HG03060 (cell line): Measurements from ENCODE around the gene CTSA.
A peak's percentile ranks its signal among the peaks of the same experiment; 100 is the strongest.

Source experiments
- ATAC-seq: cut with Tn5 transposase; IDR thresholded peaks from one replicate; pipeline ENCODE4 v1.9.1; 2021; ENCODE audit warnings: low read depth, moderate number of reproducible peaks; ENCODE audit not compliant: unreplicated experiment

CTSA gene

DNA sequence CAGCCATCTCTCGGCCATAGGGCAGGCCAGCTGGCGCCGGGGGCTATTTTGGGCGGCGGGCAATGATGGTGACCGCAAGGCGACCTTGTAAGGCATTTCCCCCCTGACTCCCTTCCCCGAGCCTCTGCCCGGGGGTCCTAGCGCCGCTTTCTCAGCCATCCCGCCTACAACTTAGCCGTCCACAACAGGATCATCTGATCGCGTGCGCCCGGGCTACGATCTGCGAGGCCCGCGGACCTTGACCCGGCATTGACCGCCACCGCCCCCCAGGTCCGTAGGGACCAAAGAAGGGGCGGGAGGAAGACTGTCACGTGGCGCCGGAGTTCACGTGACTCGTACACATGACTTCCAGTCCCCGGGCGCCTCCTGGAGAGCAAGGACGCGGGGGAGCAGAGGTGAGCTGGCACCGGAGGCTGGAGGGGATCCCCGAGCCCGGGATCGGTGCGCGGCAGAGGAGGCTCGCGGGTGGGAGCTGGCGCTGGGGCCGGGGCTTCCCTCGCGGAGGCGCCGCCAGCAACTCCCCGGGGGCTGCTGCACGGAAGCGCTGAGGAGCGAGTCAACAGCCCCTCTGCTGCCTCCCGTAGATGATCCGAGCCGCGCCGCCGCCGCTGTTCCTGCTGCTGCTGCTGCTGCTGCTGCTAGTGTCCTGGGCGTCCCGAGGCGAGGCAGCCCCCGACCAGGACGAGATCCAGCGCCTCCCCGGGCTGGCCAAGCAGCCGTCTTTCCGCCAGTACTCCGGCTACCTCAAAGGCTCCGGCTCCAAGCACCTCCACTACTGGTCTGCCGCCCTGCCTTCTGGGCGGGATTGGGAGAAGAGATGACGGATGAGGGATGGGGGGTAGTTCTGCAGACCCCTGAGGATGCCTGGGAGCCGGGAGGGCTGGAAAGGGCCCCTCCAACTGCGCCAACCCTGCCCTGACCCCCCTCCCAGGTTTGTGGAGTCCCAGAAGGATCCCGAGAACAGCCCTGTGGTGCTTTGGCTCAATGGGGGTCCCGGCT is at the start of gene CTSA, which contains the start of gene NEURL2:
CTSA (plus strand) TSS at position 351 of the 999 bp plus-strand sequence; CDS start at position 585, 234 bp downstream.
NEURL2 (minus strand) TSS at position 224 of the 999 bp plus-strand sequence; CDS start at position 7, 217 bp downstream.
- peak; percentile 40 for ATAC-seq

DNA sequence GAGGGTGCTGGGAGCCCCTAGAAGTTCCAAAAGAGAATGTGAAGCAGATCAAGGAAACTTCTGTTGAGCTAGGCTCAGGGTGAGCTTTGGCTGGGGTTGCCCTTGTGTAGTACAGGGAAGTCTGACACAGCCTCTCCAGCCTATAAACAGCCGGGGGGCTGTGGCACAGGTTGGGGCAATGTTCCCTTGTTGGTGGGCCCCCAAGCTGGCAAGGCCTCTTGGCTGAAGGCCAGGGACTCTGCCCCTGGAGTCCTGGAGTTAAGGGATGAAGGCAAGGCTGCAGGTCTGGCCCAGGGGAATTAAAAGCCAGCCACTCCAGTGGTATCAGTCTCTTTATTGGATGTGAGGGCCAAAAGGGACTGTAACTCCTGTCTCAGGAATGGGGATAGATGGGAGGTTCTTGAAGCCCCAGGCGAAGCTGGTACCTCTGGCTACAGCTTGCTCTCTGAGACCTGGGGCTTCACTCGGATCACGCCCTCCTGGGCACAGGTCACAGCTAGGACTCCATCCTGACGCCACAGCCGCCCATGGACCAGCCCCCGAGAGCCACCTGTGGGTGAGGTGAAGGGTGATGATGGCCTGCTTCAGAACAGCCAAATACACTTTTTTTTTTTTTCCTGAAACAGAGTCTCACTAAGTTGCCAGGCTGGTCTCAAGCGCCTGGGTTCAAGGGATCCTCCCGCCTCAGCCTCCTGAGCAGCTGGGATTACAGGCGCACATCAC is 49.6 kb upstream of the CTSA start:
- no peak for ATAC-seq

DNA sequence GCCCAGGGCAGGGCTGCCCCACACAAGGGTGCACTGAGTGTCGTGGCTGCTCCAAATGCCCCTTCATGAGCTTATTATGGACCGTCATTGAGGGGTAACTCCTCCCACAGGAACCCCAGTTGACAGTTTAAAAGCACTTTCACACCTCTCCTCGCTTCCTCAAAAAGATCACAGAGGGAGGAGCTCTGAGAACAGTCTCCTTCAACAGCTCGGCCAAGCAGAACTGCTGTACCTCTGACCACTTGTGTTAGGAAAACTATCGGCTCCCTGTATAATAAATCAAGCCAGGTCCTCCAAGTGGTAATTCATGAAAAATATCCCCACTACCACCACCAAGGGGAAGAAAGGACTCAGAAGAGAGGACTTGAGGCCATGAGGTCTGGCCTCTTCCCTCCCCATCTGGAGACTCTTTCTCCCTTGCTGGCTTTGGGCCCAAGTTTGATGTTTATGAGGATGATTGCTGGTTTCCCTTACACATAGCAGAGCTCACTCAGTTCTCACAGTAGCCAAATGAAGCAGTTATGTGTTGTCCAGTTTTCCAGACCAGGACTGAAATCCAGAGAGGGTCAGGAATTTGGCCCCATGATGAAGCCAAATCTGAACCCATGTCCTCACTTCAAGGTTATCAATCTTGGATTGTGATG is 48.8 kb upstream of the CTSA start:
- no peak for ATAC-seq

DNA sequence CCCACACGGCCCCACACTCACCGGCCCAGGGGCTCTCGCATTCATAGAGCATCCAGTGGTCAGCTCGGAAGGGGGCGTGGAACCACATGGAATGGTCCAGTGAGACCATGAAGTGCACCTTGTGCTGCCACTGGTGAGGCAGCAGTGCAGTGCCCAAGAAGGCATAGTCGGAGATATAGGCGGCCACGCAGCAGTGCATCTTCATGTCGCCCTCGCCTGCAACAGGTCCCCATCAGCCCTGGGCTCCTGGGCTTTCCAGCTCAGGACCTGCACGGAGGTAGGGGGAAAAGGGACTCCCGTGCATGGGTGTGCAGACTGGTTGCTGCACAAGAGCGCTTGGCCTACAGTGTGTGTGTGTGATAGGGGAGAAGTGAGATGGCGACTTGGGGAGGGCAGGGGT is 47.6 kb upstream of the CTSA start:
- no peak for ATAC-seq

DNA sequence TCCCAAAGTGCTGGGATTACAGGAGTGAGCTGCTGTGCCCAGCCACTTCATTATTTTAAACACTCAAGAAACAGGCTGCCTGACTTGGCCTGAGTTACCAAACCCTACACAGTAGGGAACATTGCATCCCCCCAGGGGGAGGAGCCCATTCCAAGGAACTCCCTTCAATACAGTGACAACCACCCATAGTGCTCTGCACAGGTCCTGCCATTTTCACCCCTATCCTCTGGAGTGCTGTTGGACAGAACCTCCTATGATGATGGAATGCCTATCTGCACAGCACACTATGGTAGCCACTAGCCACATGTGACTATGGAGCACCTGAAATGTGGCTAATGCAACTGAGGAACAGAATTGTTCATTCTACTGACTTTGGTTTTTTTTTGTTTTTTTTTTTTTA is 45.7 kb upstream of the CTSA start:
- no peak for ATAC-seq

DNA sequence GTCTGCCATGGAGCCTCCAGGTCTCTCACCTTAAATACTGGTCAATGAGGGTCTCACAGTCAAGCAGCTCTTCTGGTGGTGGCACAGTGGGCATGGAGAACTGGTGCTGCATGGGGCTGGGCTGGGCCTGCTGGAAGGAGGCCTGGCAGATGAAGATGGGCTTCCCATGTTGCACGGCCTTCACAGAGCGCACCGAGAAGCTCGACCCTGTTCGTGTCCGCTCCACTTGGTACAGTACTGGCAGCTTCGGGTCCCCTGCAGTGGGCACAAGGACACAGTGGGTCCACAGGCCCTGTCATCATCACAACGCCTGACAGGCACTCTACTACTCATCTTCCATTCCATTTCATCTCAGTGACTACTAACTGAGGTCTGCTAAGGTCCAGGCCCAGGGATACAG is 42.7 kb upstream of the CTSA start:
- no peak for ATAC-seq

DNA sequence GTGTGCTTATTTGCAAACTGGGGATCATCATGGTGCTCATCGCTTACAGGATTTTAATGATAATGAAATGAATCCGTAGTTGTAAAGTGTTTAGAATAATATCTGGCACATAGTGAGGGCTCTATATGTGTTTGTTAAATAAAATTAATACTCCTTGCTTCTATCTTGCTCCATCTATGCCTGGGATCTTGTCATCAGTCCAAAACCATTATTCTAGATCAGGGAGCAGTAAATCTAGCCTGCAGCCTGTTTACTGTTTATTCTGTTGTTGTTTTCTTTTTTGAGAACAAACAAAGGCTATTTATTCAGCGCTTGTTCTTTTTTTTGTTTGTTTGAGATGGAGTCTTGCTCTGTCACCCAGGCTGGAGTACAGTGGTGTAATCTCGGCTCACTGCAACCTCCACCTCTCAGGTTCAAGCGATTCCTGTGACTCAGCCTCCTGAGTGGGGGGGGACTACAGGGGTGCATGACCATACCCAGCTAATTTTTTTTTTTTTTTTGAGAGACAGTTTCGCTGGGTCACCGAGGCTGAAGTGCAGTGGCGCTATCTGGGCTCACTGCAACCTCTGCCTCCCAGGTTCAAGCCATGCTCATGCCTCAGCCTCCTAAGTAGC is 42.1 kb upstream of the CTSA start:
- no peak for ATAC-seq

DNA sequence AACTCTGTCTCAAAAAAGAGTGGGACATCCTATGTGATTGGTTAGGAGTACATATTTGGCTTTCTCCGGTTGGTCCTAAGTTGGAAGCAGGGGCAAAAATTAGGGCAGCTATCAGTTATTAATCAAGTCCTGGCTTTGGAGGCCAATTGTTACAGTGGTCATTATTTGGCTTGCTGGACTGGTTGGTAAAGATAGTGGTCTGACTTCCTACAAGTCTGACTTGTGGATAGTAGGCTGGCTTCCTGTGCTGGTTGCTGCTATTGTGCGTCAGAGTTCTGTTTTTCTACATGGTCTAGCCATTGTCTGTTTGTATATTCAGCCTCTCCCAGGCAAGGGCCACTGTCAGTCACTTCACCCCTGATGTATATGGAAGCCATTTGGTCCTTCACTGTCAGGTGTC is 40.9 kb upstream of the CTSA start:
- no peak for ATAC-seq

DNA sequence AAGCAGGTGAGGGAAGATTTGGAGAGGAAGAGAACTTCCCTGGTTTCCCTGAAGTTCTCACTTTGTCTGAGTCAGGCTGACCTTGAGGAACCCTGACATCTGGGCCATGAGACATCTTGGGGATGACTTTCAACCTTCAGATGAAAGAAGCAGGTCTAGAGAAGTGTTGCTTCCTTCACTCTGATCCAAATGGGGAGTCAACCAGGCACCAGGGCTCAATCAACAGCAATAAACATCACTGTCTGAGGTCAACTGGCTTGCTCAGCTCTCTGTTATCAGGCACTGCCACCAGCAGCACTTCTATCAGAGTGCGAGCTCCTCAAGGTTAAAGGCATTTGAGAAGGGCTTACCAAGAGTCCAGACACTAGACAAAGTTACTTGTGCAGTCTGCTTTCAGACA is 40.2 kb upstream of the CTSA start:
- ATAC-seq: no peak

DNA sequence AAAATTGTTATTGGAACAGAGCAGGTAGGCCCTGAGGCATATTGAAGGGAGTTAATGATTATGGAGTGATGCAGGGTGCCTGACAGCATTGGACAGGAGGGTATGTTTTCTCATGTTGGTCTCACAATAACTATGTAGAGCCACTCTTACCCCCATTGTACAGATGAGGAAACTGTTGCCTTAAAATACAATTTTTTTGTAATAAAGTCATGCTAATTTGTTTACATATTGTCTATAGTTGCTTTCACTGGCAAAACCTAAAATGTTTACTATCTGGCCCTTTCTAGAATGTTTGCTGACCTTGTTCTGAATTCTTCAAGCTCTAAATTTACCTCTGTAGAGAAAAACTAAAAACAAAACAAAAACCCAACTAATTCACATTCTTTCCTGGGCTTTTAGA is 39.6 kb upstream of the CTSA start:
- ATAC-seq: no peak

DNA sequence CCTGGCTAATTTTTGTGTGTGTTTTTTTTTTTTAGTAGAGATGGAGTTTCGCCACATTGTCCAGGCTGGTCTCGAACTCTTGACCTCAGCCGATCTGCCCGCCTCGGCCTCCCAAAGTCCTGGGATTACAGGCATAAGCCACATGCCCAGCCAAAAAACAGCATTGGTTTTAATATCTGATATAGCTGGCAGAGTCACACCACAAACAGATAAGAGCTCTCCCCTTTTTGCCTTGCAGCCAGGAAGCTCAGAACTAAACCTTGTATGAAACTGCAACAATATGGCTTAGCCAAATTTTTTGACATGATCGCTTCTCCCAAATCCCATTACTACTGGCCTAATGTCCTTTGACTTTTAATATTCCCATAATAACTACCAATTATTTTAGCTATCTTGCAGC is 38.8 kb upstream of the CTSA start:
- no peak for ATAC-seq

DNA sequence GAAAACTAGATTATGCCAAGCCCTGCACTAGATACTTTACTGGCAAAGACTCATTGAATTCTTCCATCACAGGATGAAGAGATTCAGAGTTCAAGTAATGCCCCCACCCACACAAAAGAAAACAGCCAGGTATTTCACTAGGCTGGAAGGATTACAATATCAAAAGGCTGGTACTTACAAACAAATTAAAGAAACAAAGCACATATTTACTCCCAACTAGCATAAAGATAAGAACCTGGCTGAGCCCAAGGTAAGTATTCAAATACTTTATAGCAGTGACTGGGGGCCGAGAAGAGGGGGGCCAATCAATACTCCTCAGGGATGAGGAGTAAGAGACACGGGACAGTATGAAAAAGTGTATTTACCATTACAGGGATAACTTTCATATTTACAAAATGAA is 37.7 kb upstream of the CTSA start:
- ATAC-seq: no peak

DNA sequence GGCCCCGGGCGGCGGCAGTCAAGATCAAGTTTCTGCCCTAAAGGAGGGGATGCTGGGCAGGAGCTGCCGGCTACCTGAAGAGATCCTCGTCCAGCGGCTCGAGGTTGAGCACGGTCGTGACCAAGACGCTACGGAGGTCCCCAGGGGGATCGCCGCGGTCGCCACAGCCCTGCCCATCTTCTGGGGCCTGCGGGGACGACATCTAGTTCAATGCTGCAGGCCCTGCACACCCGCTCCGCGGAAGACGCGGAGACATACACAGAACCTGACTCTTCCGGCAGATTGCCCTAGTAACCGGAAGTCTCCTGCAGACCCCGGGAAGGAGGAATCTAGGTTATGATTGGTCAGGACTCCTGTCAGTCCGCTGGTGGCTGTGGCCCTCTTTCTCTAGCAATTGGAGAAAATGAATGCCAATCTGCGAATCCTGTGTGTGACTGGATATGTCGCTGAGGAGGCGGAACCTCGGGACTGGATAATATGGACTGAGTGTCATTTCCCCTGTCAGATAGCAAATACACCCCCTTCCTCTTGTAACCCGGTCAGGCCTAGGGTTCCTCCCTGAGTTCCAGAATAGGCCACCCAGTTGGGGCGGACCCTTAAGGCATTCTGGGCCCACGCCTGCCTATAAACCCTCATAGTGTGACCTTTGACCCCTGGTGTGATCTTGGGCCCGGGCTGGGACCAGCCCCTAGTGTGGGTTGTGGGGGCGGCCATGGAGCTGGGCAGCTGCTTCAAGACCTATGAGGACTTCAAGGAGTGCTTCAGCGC is 33.8 kb upstream of the CTSA start, which contains the start of the genes ACOT8 and ZSWIM3:
ACOT8 (minus strand) TSS at position 279 of the 768 bp plus-strand sequence; CDS start at position 202, 77 bp downstream.
ZSWIM3 (plus strand) TSS at position 501 of the 768 bp plus-strand sequence; CDS start at position 713, 212 bp downstream.
- peak; percentile 88 for ATAC-seq

DNA sequence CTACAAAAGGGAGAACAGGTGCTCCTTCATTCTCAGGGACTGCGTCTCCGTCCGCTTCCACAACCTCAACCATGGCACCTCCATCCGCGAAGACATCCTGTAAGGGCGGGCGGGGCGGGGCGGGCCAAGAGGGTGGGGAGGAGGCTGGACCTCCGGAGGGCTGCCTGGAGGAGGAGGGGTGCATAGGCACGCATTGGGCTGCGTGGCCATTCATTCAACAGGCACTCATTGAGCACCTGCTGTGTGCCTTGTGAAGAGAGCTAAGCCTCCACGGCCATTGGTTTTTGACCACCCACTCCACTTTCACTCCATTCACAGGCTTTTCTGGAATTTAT is 33.3 kb upstream of the CTSA start:
- no peak for ATAC-seq

DNA sequence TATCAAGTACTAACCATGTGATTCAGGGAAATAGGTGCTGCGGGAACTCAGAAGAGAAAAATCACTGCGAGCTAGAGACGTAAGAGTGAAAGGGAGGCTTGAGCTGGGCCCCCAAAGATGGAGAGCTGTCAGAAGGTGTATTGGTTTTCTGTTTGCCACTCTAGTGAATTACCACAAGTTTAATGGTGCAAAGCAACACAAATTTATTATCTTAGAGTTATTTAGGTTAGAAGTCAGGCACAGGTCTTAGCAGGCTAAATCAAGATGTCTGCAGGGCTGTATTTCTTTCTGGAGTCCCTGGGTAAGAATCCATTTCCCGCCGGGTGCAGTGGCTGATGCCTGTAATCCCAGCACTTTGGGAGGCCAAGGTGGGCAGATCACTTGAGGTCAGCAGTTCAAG is 31.2 kb upstream of the CTSA start:
- no peak for ATAC-seq

DNA sequence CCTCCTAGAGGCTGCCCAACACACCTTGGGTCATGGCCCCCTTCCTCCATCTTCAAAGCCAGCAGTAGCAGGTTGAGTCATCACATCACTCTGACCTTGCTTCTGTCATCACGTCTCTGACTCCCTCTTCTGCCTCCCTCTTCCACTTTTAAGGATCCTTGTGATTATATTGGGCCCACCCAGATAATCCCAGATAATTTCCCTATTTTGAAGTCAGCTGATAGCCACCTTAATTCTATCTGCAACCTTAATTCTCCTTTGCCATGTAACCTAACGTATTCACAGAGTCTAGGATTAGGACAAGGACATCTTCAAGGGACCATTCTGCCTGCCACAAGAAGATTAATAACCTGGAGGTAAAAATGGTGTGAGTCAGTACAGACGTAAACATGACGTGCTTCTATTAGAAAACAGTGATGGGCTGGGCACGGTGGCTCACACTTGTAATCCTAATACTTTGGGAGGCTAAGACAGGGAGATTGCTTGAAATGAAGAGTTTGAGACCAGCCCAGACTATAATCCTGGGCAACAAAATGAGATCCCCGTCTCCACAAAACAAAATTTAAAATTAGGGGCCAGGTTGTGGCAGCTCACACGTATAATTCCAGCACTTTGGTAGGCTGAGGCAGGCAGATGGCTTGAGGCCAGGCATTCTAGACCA is 30.4 kb upstream of the CTSA start:
- ATAC-seq: no peak

DNA sequence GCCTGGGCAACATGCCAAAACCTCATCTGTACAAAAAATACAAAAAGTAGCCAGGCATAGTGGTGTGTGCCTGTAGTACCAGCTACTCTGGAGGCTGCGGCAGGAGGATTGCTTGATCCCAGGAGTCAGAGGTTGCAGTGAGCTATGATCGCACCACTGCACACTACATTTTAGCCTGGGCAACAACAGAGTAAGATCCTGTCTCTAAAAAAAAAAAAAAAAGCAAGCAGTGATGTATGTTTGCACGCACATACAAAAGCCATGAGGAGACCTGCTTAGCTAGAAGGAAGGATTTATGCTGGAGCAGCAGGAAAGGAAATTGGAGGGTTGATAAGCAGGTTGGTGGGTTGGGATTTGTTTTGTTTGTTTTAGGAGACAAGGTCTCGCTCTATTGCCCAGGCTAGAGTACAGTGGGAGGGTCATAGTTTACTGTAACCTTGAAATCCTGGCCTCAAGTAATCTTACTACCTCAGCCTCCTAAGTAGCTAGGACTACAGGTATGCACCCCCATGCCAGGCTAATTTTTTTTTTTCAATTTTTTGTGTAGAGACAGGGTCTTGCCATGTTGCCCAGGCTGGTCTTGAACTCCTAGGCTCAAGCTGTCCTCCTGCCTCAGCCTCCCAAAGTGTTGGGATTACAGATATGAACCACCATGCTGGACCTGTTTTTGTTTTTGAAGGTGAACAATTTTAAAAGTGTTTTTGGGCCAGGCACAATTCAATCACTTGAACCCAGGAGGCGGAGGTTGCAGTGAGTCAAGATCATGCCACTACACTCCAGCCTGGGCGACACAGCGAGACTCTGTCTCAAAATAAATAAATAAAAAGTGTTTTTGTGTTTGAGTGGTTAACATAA is 29.7 kb upstream of the CTSA start:
- ATAC-seq: no peak
